GM12878 (cell line): ENCODE measurements around the gene MBD3L2. TPM values are rescaled to one million over a fixed set of nuclear protein-coding genes. Genes with fewer than 3 reads are reported as not detected.

Experiments
- ATAC-seq: fragments of 200-7000 bp; cut with Tn5 transposase; 3 replicates; pipeline ENCODE4 v1.9.1; 2020; ENCODE audit warnings: mild to moderate bottlenecking, moderate library complexity
- BruUV-seq: library from RNA; stranded (reverse); fragments of 400-500 nt; replicated peaks from 2 replicates; lab custom pipeline; 2021; lab: Mats Ljungman, UMichigan
- CTCF ChIA-PET: fragments of 300-600 bp; sonication (Branson Sonifier 250); formaldehyde crosslinking; extraction: SDS; loops from one replicate; lab custom pipeline; 2021; ENCODE audit warnings: inconsistent platforms; lab: Yijun Ruan, JAX
- POLR2A ChIA-PET: fragments of 350-600 bp; formaldehyde crosslinking; extraction: SDS; loops from one replicate; lab custom pipeline; 2021; ENCODE audit warnings: inconsistent platforms; lab: Charles Lee
- RAD21 ChIA-PET: fragments of 300-600 bp; sonication (Branson Sonifier 250); formaldehyde crosslinking; loops from one replicate; lab custom pipeline; 2023; ENCODE audit warnings: antibody characterized with exemption; ENCODE audit not compliant: unreplicated experiment; lab: Charles Lee
- SMC1A ChIA-PET: fragments of 300-600 bp; sonication (Branson Sonifier 250); formaldehyde crosslinking; loops from one replicate; lab custom pipeline; 2023; ENCODE audit not compliant: unreplicated experiment, uncharacterized antibody; lab: Charles Lee
- DNase-seq: peaks from one replicate; pipeline ENCODE4 v3.0.0-alpha.2; 2011; ENCODE audit warnings: low read depth, low spot score
- FAIRE-seq: peaks from 3 replicates; lab custom pipeline; 2011; peaks lifted over from hg19 to GRCh38; lab: Jason Lieb, UNC
- H2AFZ ChIP-seq: 2 replicates; pipeline ENCODE4 v1.6.0; 2011; ENCODE audit warnings: low read depth, low read length, control low read depth; ENCODE audit not compliant: control insufficient read depth
- H3K27ac ChIP-seq: 2 replicates; pipeline ENCODE4 v1.5.1; 2011; ENCODE audit warnings: control low read depth; ENCODE audit not compliant: control insufficient read depth, insufficient read depth
- H3K27me3 ChIP-seq, 2 experiments: replicated peaks in 1 of 2; 2 replicates each; pipeline versions ENCODE4 v1.6.0 to v1.6.1; 2011; ENCODE audit warnings: low read length in 1 of 2; ENCODE audit not compliant: control insufficient read depth in 2 of 2, insufficient read depth in 2 of 2
- H3K36me3 ChIP-seq, 2 experiments: 2 replicates each; pipeline ENCODE4 v1.5.1; 2011; ENCODE audit warnings: low read length in 1 of 2; ENCODE audit not compliant: control insufficient read depth in 2 of 2, insufficient read depth in 2 of 2
- H3K4me1 ChIP-seq: 2 replicates; pipeline ENCODE4 v1.6.1; 2011; ENCODE audit warnings: mild to moderate bottlenecking, low read length, moderate library complexity, mixed read lengths; ENCODE audit not compliant: control insufficient read depth, insufficient read depth
- H3K4me2 ChIP-seq: 2 replicates; pipeline ENCODE4 v1.6.0; 2011; ENCODE audit warnings: control low read depth; ENCODE audit not compliant: control insufficient read depth, insufficient read depth
- H3K4me3 ChIP-seq: fragments of 200-600 bp; sonication (generic); 2 replicates; pipeline ENCODE4 v1.5.1; 2016
- H3K79me2 ChIP-seq: 2 replicates; pipeline ENCODE4 v1.6.0; 2011; ENCODE audit warnings: low read length; ENCODE audit not compliant: control insufficient read depth, insufficient read depth
- H3K9ac ChIP-seq: 2 replicates; pipeline ENCODE4 v1.8.0; 2011; ENCODE audit warnings: low read length, control low read depth, mixed read lengths; ENCODE audit not compliant: control insufficient read depth, insufficient read depth
- H3K9me3 ChIP-seq: replicated peaks from 3 replicates; pipeline ENCODE4 v1.5.1; 2011; ENCODE audit warnings: mild to moderate bottlenecking, low read length; ENCODE audit not compliant: control insufficient read depth, insufficient read depth
- H4K20me1 ChIP-seq: 2 replicates; pipeline ENCODE4 v1.6.0; 2011; ENCODE audit not compliant: control insufficient read depth, insufficient read depth
- BMI1 ChIP-seq: fragments of 450-650 bp; IDR thresholded peaks from 2 replicates; pipeline ENCODE4 v1.6.1; 2016; ENCODE audit warnings: mild to moderate bottlenecking, moderate library complexity, borderline replicate concordance
- CHD4 ChIP-seq: fragments of 200-600 bp; sonication (generic); IDR thresholded peaks from 2 replicates; pipeline ENCODE4 v1.6.1; 2016; ENCODE audit warnings: mild to moderate bottlenecking
- CREB1 ChIP-seq: IDR thresholded peaks from 2 replicates; pipeline ENCODE4 v1.6.1; 2012; ENCODE audit warnings: low read depth, mild to moderate bottlenecking, inconsistent platforms
- GATAD2B ChIP-seq: fragments of 450-650 bp; conservative IDR thresholded peaks from 2 replicates; pipeline ENCODE4 v1.6.1; 2017; ENCODE audit warnings: low read depth, mild to moderate bottlenecking, moderate library complexity
- NBN ChIP-seq: fragments of 450-650 bp; IDR thresholded peaks from 2 replicates; pipeline ENCODE4 v1.6.1; 2016
- PAX8 ChIP-seq: fragments of 450-650 bp; IDR thresholded peaks from 2 replicates; pipeline ENCODE4 v1.6.1; 2017; ENCODE audit warnings: mild to moderate bottlenecking, moderate library complexity
- RB1 ChIP-seq: fragments of 450-650 bp; formaldehyde crosslinking; IDR thresholded peaks from 2 replicates; pipeline ENCODE4 v1.6.1; 2017; ENCODE audit warnings: mild to moderate bottlenecking, borderline replicate concordance
- RUNX3 ChIP-seq: IDR thresholded peaks from 2 replicates; pipeline ENCODE4 v1.6.1; 2012; ENCODE audit warnings: low read length, inconsistent platforms
- STAT3 ChIP-seq: IDR thresholded peaks from 2 replicates; pipeline ENCODE4 v1.6.1; 2011; ENCODE audit warnings: low read depth, low read length, improper control_type of control experiment
- ZNF217 ChIP-seq: fragments of 450-650 bp; IDR thresholded peaks from 2 replicates; pipeline ENCODE4 v1.6.1; 2017; ENCODE audit warnings: antibody characterized with exemption, mild to moderate bottlenecking
- WGBS: methylation state at CpG from one replicate; pipeline ENCODE4 v1.1.6; 2016; ENCODE audit warnings: low lambda C conversion rate; ENCODE audit not compliant: insufficient replicate concordance, insufficient coverage; ENCODE audit errors: missing lambda C conversion rate; 5-methylcytosine and 5-hydroxymethylcytosine counted together
- in situ Hi-C: fragments of 300-500 bp; cut with MboI; formaldehyde crosslinking; loops from 9 replicates; pipeline ENCODE4 v1.14.3; 2018; ENCODE audit warnings: mixed read lengths
- intact Hi-C: fragments of 100-400 bp; cut with micrococcal nuclease; formaldehyde crosslinking; loops from one replicate; pipeline ENCODE4 v1.14.2; 2022; ENCODE audit not compliant: unreplicated experiment
- polyA plus RNA-seq, 11 experiments: library from polyadenylated mRNA; depleted of rRNA in 4 of 11; unstranded in 6 of 11; stranded (reverse) in 5 of 11; fragments of >200 nt; fragmentation: Nextera tagmentation in 4 of 11; fragmentation: Illumina TruSeq in 1 of 11; extraction: Ambion mirVana in 4 of 11; extraction: Trizol in 1 of 11; gene quantifications; 1 replicate in 1 of 11; 2 replicates in 10 of 11; pipeline versions ENCODE4 v1.2.1 to v1.2.3, GENCODE V29; 2011 to 2016; ENCODE audit warnings: inconsistent platforms in 2 of 11, missing spikeins in 2 of 11, low read depth in 1 of 11
- total RNA-seq, 4 experiments: library from RNA; depleted of rRNA in 3 of 4; stranded (reverse); fragments of >200 nt in 3 of 4; fragmentation: Illumina TruSeq in 1 of 4; extraction: Trizol in 1 of 4; gene quantifications; 2 replicates each; pipeline versions ENCODE4 v1.2.1 to v1.2.3, GENCODE V29; 2013 to 2021
- TF ChIP-seq, protein P1 (sequence below): fragments of 150-350 bp; IDR thresholded peaks from 2 replicates; pipeline ENCODE4 v1.6.1; 2016; ENCODE audit warnings: low read depth, low read length
- TF ChIP-seq, protein P2 (sequence below): fragments of 450-650 bp; IDR thresholded peaks from 2 replicates; pipeline ENCODE4 v1.6.1; 2014; ENCODE audit warnings: mild to moderate bottlenecking
- TF ChIP-seq, protein P3 (sequence below): fragments of 450-650 bp; IDR thresholded peaks from 2 replicates; pipeline ENCODE4 v1.6.1; 2018; ENCODE audit warnings: mild to moderate bottlenecking, low read depth, moderate library complexity; ENCODE audit not compliant: partially characterized antibody

MBD3L2 gene
- total and polyA plus RNA-seq, 10 of the 15 experiments (the other 5 are each of a cell fraction or from before 2014, with no cell fraction given): not detected

DNA sequence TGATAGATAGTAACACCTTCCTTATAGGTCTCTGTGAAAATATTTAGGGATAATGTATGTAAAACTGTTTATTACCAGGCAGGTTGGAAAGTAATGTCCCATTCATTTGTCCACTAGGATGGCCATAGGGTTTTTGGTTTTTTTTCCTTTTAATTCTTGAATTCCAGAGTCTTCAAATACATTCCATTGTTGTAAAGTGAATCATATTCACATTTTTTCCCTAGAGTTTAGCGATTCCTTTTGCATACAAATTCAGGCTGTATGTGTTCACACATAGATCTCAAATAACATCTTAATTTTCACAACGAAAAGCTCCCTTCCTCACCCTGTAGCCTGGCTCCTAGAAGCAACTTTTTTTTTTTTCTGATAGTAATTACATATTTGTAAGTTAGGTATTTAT is 18.6 kb downstream of the MBD3L2 start:
- Histone ChIP-seq H3K4me3 (no peak overlapping the region), H3K4me1 (no peaks in the 10 kb centered on the region), H3K9me3 (peaks cover 2% of the 10 kb centered on the region; the same call in 2 of the 3 replicates), H3K4me2 (no peak overlapping the region), H3K9ac (no peak overlapping the region), H4K20me1 (no peaks in the 10 kb centered on the region), H3K27ac (no peak overlapping the region), H3K27me3 (no peaks in the 10 kb centered on the region), H3K79me2 (peaks cover 12% of the 10 kb centered on the region), H3K36me3 (peaks cover 4 to 12% of the 10 kb centered on the region in 2 experiments), H2AFZ (no peak overlapping the region)
- intact Hi-C loops (no loop called here), in situ Hi-C loops (no loop called here)
- ChIA-PET RAD21 (interaction anchor here (1.8 to 2.3 kb wide), 3 partner anchors 67 to 141 kb away, joined by 5 to 14 read pairs (median 8); no protein-coding TSS in a partner anchor), SMC1A (no interaction called here), POLR2A (no interaction called here), CTCF (interaction anchor here (1.0 to 1.1 kb wide), 2 partner anchors 55 to 103 kb away, joined by 3 read pairs; no protein-coding TSS in a partner anchor)
- no peak for DNase-seq
- FAIRE-seq: no peak
- TF ChIP-seq, protein P1, sequence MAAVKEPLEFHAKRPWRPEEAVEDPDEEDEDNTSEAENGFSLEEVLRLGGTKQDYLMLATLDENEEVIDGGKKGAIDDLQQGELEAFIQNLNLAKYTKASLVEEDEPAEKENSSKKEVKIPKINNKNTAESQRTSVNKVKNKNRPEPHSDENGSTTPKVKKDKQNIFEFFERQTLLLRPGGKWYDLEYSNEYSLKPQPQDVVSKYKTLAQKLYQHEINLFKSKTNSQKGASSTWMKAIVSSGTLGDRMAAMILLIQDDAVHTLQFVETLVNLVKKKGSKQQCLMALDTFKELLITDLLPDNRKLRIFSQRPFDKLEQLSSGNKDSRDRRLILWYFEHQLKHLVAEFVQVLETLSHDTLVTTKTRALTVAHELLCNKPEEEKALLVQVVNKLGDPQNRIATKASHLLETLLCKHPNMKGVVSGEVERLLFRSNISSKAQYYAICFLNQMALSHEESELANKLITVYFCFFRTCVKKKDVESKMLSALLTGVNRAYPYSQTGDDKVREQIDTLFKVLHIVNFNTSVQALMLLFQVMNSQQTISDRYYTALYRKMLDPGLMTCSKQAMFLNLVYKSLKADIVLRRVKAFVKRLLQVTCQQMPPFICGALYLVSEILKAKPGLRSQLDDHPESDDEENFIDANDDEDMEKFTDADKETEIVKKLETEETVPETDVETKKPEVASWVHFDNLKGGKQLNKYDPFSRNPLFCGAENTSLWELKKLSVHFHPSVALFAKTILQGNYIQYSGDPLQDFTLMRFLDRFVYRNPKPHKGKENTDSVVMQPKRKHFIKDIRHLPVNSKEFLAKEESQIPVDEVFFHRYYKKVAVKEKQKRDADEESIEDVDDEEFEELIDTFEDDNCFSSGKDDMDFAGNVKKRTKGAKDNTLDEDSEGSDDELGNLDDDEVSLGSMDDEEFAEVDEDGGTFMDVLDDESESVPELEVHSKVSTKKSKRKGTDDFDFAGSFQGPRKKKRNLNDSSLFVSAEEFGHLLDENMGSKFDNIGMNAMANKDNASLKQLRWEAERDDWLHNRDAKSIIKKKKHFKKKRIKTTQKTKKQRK: no peak
- TF ChIP-seq NBN (no peak), GATAD2B (no peak), CHD4 (no peak), RUNX3 (no peak), ZNF217 (no peak), STAT3 (no peak), RB1 (no peak), CREB1 (no peak), BMI1 (no peak), PAX8 (no peak)
- TF ChIP-seq, protein P2, sequence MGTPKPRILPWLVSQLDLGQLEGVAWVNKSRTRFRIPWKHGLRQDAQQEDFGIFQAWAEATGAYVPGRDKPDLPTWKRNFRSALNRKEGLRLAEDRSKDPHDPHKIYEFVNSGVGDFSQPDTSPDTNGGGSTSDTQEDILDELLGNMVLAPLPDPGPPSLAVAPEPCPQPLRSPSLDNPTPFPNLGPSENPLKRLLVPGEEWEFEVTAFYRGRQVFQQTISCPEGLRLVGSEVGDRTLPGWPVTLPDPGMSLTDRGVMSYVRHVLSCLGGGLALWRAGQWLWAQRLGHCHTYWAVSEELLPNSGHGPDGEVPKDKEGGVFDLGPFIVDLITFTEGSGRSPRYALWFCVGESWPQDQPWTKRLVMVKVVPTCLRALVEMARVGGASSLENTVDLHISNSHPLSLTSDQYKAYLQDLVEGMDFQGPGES: no peak
- TF ChIP-seq, protein P3, sequence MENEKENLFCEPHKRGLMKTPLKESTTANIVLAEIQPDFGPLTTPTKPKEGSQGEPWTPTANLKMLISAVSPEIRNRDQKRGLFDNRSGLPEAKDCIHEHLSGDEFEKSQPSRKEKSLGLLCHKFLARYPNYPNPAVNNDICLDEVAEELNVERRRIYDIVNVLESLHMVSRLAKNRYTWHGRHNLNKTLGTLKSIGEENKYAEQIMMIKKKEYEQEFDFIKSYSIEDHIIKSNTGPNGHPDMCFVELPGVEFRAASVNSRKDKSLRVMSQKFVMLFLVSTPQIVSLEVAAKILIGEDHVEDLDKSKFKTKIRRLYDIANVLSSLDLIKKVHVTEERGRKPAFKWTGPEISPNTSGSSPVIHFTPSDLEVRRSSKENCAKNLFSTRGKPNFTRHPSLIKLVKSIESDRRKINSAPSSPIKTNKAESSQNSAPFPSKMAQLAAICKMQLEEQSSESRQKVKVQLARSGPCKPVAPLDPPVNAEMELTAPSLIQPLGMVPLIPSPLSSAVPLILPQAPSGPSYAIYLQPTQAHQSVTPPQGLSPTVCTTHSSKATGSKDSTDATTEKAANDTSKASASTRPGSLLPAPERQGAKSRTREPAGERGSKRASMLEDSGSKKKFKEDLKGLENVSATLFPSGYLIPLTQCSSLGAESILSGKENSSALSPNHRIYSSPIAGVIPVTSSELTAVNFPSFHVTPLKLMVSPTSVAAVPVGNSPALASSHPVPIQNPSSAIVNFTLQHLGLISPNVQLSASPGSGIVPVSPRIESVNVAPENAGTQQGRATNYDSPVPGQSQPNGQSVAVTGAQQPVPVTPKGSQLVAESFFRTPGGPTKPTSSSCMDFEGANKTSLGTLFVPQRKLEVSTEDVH: no peak
- ATAC-seq: no peak
- no TSS peak for BruUV-seq
- WGBS: 68% methylated on average over 2 of the region's 2 CpGs
